Measurements from ENCODE around the gene PROX2.

Gene PROX2

DNA sequence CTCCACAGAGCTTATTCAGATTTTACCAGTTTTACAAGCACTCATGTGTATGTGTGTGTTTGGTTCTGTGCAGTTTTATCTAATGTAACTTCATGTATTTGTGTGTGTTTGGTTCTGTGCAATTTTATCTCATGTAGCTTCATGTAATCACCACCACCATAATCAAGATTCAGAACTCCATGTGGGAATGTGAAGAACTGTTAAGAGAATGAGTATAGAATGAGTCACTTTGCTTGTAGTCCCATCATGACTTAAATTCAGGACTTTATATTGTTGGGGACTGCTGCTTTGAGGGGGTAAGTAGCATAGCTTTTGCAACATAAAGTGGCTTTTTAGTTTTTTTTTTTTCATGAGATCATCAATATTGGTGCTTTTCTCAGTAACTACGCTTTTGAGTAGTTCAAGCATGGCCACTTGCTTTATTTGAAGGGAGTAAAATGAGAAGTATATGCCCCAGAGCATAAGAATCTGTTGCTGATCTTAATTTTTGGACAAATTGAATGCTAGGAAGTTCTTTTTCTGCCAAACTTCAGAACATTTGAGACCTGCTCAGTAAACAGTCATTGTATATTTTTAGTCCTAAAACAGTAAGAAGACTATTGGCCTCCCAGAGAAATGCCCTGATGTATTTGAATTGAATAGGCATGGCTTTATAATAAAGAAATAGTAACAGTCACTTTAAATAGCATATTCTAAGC, 28.8 kb downstream of the PROX2 start:
- DNase-seq (ENCODE audit: low read depth, low spot score): no peak

DNA sequence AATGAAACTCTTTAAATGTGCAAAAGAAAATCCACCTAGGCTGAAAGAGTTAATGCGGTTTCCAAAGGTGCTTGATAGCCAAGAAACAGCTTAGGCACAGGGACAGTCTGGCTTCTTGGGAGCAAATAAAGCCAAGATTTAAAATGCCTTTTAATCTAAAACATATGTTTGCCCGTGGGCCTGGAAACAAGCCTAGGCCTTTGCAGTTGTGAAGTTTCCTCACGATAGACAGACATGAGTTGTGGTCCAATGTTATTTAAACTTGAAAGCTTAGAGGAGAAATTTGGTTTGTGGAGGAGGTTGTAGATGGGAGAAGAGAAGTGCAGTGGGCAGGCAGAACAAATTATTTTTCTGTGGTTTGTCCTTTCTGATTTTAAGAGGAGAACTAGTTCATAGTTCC, 29.8 kb downstream of the PROX2 start:
- DNase-seq (ENCODE audit: low read depth, low spot score): no peak

DNA sequence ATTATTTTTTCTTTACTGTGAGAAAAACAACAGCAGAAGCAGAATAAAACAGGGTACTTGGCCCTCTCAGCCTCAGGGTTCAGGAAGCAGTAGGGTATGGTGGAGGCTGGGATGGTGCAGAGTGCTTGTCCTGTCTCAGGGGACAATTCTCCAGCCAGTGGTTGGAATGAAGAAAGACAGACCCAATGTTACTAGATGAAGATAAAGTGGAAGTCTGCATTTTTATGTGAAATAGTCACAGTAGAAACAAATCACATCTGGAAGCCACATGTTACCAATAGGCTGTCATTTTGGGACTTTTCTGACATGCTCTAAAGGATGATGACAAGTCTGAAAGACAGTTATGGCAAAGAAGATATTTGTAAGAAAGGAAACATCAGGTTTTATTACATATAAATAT, 32.3 kb downstream of the PROX2 start:
- no peak for DNase-seq (ENCODE audit: low read depth, low spot score)

DNA sequence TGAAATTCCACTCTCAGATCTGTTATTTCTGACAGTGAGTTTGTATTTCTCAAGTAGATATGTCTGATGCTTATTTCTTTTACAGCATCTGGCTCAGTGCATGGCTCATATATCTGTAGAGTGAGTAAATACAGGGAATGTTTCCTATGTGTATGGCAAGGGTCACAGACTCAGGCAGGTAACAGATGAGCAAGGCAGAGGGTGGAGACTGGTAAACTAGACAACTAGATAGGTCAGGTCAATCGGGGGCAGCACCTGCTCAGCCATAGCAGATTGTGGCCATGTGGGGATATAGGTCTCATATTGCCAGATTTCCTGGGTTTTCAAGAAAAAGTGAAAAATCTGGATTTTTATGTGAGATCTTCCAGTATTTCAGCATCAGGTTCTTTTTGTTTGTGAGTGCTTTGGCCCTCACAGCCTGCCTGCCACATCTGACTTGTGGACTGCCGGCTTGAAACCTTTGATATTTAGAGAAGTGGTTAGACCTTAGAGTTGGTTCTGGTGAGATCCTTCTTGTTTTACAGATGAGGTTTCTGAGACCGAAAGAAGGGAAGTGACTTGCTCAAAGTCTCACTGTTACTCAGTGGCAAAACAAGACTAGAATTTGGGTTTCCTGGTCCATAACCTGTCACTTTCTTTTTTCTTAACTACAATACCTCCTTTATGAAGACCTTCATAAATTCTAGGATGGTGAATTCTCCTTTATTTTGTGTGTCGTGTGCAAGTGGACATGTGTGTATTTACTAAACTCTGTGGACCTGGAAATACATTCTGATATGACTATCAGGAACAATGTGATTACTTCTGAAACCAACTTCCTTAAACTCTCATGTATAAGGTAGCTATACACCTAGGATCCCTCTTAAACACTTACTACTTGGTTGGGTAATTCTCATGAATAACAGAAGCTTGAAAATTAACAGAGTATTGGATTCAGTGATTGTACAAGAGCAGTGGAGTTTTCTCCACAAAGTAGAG, 34.4 kb downstream of the PROX2 start:
- DNase-seq (ENCODE audit: low read depth, low spot score): no peak

DNA sequence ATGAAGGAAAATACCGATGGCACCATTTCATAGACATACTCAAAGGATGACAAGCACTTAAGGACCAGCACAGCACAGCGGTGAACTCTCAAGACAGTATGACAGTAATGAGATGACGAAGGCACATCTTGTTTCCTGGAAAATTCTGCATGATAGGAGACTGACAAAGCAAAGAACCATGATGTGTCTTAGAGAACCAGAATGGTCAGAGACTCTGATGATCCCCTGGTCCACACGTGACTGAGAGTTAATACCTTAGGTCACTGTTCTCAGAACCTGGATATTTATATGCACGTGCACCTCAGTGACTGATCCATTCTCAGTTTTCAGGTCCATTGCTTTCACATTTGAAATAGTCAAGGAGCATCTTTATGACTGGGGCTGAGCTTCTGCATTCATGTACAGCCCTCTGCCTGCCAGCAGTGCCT, 35.3 kb downstream of the PROX2 start:
- no peak for DNase-seq (ENCODE audit: low read depth, low spot score)

DNA sequence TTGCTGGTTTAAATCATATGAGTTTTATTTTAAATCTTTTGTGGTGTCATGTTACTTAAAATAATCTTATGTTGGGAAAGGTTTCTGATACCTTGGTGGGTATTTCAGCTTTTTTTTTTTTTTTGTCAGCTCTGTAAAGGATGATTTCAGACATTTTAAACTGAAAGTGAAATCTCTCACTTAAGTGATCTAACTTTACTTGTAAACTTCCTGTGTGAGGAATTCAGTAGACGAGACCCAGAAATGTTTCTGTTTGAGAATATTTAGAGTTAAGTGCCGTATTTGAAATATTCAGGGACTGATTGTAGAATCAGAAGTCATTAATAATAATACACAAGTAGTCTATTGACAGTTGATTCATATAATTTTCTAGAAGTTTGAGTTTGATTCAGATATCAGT, 37.8 kb downstream of the PROX2 start:
- no peak for DNase-seq (ENCODE audit: low read depth, low spot score)

DNA sequence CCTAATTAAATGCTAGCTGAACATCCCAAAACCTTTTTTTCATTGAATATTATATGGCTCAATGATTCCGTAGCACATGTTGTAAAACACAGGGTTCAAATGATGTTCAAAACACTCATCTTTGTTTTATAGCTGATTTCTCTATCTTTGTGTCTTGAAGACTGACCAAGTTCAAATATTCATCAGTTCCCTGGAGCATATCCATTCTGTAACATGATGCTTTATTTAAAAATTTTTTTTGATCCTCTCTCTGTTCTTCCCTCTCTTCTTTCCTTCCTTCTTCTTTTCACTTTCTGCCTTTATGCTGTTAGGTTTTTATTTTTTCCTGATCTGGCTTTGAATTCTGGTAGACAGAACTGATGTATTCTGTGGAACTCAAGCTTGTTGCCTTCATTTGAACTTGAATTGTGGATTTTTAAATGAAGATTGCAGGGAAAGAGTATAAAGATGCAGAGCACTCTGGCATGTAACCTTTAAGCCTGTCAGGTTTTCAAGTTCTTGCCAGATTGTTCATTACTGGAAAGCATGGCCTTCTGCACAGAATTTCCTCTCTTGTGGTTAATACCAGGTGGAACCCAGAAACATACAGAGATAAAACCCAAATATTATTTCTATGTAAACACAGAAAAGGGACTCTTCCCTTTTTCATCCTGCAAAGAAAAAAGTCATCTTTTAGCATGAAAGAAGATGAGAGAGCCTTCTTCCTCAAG, 39.5 kb downstream of the PROX2 start:
- no peak for DNase-seq (ENCODE audit: low read depth, low spot score)

DNA sequence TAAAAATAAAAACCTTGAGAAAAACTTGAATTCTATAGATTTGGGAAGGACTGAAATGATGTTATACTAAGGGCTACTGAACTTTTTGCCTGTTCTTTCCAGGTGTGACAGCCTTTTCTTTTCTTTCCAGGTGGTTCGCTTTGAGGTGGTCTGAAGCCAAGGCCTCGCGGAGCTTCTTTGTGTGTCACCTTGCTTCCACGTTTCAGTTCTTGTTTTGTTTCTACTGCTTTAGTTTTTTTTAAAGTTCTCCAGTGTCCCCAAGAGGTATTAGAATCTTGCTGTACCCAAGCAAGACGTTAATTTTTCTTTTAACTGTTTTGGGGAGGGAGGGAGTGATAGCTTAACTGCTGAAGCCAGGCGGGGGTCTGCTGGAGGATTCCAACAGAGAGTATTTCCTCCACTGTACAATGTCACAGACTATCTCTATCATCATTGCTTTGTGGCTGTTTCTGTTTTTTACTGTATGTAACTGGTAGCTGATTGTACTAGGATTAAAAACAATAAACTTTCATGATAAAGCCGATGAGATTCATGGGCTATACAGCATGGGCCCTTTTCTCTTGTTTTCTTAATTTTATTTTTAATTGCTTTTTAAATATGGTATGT, 40.2 kb downstream of the PROX2 start:
- no peak for DNase-seq (ENCODE audit: low read depth, low spot score)

DNA sequence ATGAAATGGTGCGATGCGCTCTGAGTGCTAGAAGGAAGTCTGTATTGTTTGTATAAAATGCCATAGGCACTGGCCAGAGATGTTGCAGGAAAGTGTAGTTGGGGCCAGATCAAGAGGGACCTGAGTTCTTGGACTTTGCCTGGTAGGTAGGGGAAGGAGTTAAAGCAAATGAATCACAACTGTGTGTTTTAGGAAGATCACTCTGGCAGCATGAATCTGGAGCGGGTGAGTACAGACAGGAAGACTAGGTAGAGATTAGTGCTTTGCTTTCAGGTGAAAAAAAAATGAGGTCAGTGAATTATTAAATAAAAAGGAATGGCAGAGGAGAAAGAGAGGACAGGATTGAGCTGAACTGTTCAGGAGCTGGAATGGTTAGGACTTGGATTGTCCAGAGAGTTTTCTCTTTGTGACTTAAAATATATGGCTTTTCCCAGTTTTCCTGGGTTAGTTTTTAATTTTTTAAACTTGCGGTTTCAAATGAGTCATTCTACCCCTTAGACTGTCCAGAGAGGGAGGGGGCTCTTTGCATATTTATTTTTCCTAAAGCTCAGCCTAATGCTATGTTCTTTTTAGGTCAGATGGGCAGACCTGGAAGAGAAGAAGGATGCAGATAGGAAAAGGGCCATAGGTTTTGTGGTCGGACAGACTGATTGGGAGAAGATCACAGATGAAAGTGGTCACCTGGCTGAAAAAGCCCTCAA, 41.1 kb downstream of the PROX2 start:
- no peak for DNase-seq (ENCODE audit: low read depth, low spot score)

DNA sequence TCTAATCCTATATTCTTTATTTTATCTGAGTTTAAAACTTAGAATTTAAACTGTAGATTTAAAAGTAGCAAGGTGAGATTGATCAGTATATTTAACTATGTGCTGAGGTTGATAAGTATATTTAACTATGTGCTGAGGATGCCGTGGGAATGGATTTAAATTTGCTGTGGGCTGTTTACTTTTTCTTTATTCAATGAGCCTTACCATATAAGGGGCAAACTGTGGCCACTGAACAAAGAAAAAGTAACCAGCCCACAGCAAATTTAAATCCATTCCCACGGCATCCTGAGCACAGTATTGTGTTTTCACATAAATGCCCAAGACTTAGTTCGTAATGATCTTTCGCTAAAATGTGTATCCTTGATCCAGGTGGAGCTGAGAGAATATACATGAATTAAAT, 43.1 kb downstream of the PROX2 start:
- DNase-seq (ENCODE audit: low read depth, low spot score): no peak

DNA sequence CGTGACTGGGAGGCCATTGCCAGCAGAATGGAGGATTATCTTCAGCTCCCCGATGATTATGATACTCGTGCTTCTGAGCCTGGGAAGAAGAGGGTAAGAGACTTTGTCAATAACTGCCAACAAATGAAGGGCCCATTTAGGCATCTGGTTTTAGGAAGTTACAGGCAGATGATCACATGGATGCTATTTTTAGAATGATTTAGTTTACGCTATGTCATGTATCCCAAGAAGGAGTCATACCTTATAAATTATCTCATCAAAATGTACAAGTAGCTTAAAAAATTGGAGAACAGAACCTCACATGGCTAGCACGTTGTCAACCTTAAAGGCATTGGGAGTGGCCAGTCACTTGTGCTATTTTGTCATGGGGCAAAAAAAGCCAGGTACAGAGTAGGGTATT, 46.7 kb downstream of the PROX2 start:
- no peak for DNase-seq (ENCODE audit: low read depth, low spot score)

DNA sequence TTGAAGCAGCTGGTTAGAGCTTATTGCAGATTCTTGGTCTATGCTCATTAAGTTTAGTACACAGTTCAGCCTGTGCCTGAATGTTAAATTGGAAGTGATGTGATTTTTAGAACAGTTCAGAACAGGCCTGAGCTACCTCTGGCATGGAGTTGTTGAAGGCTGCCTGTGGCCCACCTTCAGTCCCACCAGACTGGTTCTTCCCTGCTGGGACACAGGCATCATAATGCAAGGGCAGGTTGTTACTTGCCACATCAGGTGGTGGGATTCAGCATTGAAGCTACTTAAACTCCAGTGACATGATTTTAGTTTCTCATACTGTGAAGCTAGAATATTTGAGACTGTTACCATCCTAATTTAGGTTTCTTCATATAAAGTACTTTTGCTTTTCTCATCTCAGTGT, 49.4 kb downstream of the PROX2 start:
- no peak for DNase-seq (ENCODE audit: low read depth, low spot score)

Measured in iPS DF 19.7 (cell line).